GM20431 (cell line): ENCODE data around the gene GH1.

ENCODE experiments used
- in situ Hi-C: fragments of 300-500 bp; cut with MseI, MboI; formaldehyde crosslinking; loops from one replicate; pipeline ENCODE4 v1.15.0; 2020; ENCODE audit warnings: low sequenced_read_pairs; ENCODE audit not compliant: unreplicated experiment

GH1 gene

GRCh38 chr17:63918789-63919305 is at the start of gene GH1:
GH1 (minus strand) TSS chr17:63918839; CDS start chr17:63918776, 63 bp downstream.
- in situ Hi-C loops, result loop anchor here (25.0 kb wide), 1 partner anchor 343 kb away; the partner anchor contains the start of gene TEX2

GRCh38 chr17:63967953-63968352 is 49.3 kb upstream of the GH1 start:
- in situ Hi-C loops, result no loop called here

DNA sequence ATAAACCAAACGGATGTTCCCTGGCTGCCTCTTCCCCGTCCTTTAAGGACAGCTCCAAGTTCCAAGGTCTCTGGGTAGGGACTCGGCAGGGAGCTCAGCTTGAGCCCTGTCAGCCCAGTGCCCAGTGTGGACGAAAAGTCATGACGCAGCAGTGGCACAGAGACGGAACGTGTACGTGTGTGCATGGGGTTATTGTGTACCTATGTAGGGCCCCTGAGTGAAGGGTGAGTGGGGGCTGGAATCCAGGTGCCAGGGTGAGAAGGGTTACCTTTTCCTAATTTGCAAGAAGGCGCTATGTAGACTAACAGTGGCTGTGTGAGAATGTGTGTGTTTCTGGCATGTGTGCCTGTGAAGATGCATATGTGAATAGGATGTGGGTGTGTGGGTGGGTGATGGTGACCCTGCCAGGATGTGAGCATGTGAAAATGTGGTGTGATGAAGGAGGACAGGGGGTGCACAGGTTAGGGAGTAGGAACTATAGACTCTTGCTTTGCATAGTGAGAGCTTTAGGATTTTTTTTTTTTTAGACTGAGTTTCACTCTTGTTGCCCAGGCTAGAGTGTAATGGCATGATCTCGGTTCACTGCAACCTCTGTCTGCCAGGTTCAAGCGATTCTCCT is 48.1 kb upstream of the GH1 start:
- in situ Hi-C loops, result no loop called here

GRCh38 chr17:63963123-63963522 is 44.5 kb upstream of the GH1 start:
- in situ Hi-C loops, result no loop called here

DNA sequence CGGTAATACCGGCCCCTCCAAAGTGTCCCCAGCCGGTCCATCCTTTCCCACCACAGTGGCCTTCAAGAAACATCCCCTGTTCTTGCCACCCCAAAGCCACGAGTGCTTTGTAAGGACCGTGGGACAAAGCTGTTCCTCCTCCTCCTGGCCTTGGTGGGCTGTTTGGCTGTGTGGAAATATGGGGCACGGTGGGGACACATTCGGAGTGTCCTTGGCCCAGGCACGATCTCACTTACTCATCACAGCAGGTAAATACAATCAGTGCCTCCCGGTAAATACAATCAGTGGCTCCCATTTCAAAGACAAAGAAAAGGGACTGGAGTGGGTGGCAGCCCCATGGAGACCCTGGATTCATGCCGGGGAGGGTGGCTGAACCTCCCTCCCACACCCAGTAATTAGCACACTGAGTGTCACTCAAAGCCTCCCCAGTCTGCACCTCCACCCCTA is 43.7 kb upstream of the GH1 start:
- in situ Hi-C loops, result no loop called here

DNA sequence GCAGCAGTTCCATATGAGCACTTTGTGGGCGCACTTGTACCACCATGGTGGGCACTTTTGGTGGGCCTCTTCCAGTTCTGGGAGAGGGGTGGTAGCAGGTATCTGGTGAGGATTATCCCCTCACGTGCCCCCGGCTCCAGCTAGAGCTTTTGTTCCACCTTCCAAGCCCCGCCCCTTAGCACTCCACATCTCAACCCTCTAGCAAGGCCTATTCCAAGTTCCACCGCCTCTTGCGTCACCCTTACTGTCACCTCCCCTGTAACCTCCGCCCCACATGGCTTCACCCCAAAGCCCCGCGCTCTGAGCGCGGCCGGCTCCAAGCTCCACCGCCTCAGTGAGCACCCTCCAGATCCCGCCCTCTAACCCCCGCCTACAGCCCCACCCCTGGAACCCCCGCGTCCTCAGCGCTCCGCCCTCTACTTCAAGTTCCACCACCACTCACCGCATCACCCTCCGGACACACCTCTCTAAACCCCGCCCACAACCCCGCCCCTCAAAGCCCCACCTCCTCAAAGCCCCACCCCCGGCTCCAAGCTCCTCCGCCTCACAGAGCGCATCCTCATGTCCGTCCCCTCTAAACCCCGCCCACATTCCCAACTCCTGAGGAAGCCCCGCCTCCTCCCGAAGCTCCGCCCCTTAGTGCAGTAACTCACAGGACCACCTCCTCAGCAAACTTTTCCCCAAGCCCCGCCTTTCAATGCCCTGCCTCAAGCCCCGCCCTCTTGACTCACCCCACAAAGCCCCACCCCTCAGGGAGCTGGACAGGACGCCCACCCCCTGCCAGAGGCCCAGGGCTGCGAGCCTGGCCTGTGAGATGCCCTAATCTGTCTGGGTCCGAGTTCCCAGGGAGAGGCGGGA is 42.9 kb upstream of the GH1 start:
- in situ Hi-C loops, result no loop called here

GRCh38 chr17:63960430-63960829 is 41.8 kb upstream of the GH1 start:
- in situ Hi-C loops, result no loop called here

- in situ Hi-C loops, result no loop called here
Observed at GRCh38 chr17:63960006-63960405, 41.4 kb upstream of the GH1 start.

GRCh38 chr17:63956296-63956920 is 37.8 kb upstream of the GH1 start:
- in situ Hi-C loops, result no loop called here

DNA sequence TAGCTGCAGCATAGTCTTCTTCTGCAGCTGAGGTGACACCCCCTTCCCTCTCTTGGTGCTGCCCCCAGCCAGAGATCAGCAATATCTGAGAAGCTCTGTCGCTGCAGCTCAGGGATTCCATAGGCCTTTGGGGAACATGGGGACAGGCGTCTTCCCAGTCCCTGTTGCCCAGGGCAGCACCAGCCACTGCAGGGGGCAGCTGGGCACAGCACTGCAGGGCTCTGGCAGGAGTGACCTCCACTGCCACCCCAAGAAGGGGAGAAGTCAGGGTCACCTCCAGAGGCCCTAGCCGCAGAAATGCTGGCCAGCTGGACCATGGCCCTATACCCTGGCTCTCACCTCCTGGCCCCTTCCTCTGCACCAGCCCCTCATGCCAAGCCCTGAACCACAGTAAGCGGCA is 37.2 kb upstream of the GH1 start:
- in situ Hi-C loops, result no loop called here

- in situ Hi-C loops, result no loop called here
Observed at GRCh38 chr17:63955232-63955631, 36.6 kb upstream of the GH1 start.

GRCh38 chr17:63954402-63955063 is 35.9 kb upstream of the GH1 start:
- in situ Hi-C loops, result no loop called here

GRCh38 chr17:63950940-63951907 is 32.6 kb upstream of the GH1 start:
- in situ Hi-C loops, result no loop called here

GRCh38 chr17:63949576-63950250 is 31.1 kb upstream of the GH1 start:
- in situ Hi-C loops, result no loop called here

GRCh38 chr17:63948521-63948920 is 29.9 kb upstream of the GH1 start:
- in situ Hi-C loops, result no loop called here

- in situ Hi-C loops, result no loop called here
Observed at GRCh38 chr17:63947711-63948330, 29.2 kb upstream of the GH1 start.

GRCh38 chr17:63946440-63947363 is 28.1 kb upstream of the GH1 start:
- in situ Hi-C loops, result no loop called here
